GM21619 (cell line): ENCODE results near the gene OTOF.
A peak's percentile ranks its signal among the peaks of the same experiment; 100 is the strongest.

Experiments used
- ATAC-seq: cut with Tn5 transposase; IDR thresholded peaks from one replicate; pipeline ENCODE4 v1.9.1; 2021; ENCODE audit not compliant: unreplicated experiment

Gene OTOF

GRCh38 chr2:26421961-26422360 is 56.0 kb downstream of the OTOF start:
- ATAC-seq, result no peak

GRCh38 chr2:26414311-26414710 is 63.6 kb downstream of the OTOF start:
- ATAC-seq, result no peak

GRCh38 chr2:26412091-26412673 is 65.7 kb downstream of the OTOF start:
- peak; percentile 61 for ATAC-seq

- no peak for ATAC-seq
Observed at GRCh38 chr2:26411419-26411818, 66.5 kb downstream of the OTOF start.

- no peak for ATAC-seq
Observed at GRCh38 chr2:26410764-26411243, 67.1 kb downstream of the OTOF start.

- no peak for ATAC-seq
Observed at GRCh38 chr2:26409785-26410184, 68.1 kb downstream of the OTOF start.

GRCh38 chr2:26407526-26407925 is 70.4 kb downstream of the OTOF start:
- no peak for ATAC-seq
